HepG2 (cell line): ENCODE data around the gene DNAJC5. TPM values are rescaled to one million over a fixed set of nuclear protein-coding genes. Genes with fewer than 3 reads are reported as not detected.

ENCODE experiments used
- AFF4 ChIP-seq: sonication (generic); formaldehyde crosslinking; IDR thresholded peaks from 2 replicates; pipeline ENCODE4 v1.4.0; 2020; ENCODE audit warnings: missing genetic modification reagents
- BORCS8-MEF2B ChIP-seq: sonication (generic); formaldehyde crosslinking; IDR thresholded peaks from 2 replicates; pipeline ENCODE4 v1.8.0; 2022; ENCODE audit warnings: mild to moderate bottlenecking, missing genetic modification reagents
- GABPA ChIP-seq, 2 experiments: IDR thresholded peaks; 2 replicates each; pipeline ENCODE4 v1.6.1; 2011 to 2016; ENCODE audit warnings: low read depth in 2 of 2, low read length in 1 of 2, missing biosample characterization in 1 of 2, missing genetic modification characterization in 1 of 2
- HIC2 ChIP-seq: sonication (generic); formaldehyde crosslinking; IDR thresholded peaks from 2 replicates; pipeline ENCODE4 v1.9.0; 2022; ENCODE audit warnings: low read depth, missing genetic modification reagents
- MED8 ChIP-seq: sonication (generic); formaldehyde crosslinking; IDR thresholded peaks from 2 replicates; pipeline ENCODE4 v1.8.1; 2023; ENCODE audit warnings: mild to moderate bottlenecking, missing genetic modification reagents; ENCODE audit not compliant: insufficient replicate concordance
- MXD1 ChIP-seq: sonication (generic); formaldehyde crosslinking; IDR thresholded peaks from 2 replicates; pipeline ENCODE4 v1.4.0; 2020; ENCODE audit warnings: mild to moderate bottlenecking, missing genetic modification reagents
- NR2F1 ChIP-seq, 2 experiments: fragments of 450-650 bp in 1 of 2; formaldehyde crosslinking in 1 of 2; IDR thresholded peaks; 2 replicates each; pipeline versions ENCODE4 v1.5.0 to v1.6.1; 2016 to 2020; ENCODE audit warnings: mild to moderate bottlenecking in 1 of 2, missing compliant biosample characterization in 1 of 2, missing genetic modification reagents in 1 of 2, moderate library complexity in 1 of 2
- RAD51 ChIP-seq: fragments of 450-650 bp; IDR thresholded peaks from 2 replicates; pipeline ENCODE4 v1.6.1; 2016; ENCODE audit warnings: borderline replicate concordance
- RARA ChIP-seq: IDR thresholded peaks from 2 replicates; pipeline ENCODE4 v1.6.1; 2016; ENCODE audit warnings: missing genetic modification reagents, missing compliant biosample characterization
- TEAD2 ChIP-seq: sonication (generic); formaldehyde crosslinking; IDR thresholded peaks from 2 replicates; pipeline ENCODE4 v1.9.0; 2021; ENCODE audit warnings: missing genetic modification reagents
- TFAP4 ChIP-seq: sonication (generic); IDR thresholded peaks from 2 replicates; pipeline ENCODE4 v1.6.1; 2016; ENCODE audit warnings: low read depth, borderline replicate concordance
- U2AF2 ChIP-seq: fragments of 200-400 bp; formaldehyde crosslinking; IDR thresholded peaks from 2 replicates; pipeline ENCODE4 v1.6.1; 2017; ENCODE audit warnings: low read depth, mild to moderate bottlenecking, low read length
- USF2 ChIP-seq, 2 experiments: sonication (generic) in 1 of 2; formaldehyde crosslinking in 1 of 2; IDR thresholded peaks; 2 replicates each; pipeline versions ENCODE4 v1.5.1 to v1.6.1; 2011 to 2020; ENCODE audit warnings: borderline replicate concordance in 1 of 2, low read depth in 1 of 2, low read length in 1 of 2, mild to moderate bottlenecking in 1 of 2, missing genetic modification reagents in 1 of 2, moderate library complexity in 1 of 2
- ZMAT3 ChIP-seq: sonication (generic); formaldehyde crosslinking; conservative IDR thresholded peaks from 2 replicates; pipeline ENCODE4 v1.7.0; 2021; ENCODE audit warnings: missing genetic modification reagents
- ZNF17 ChIP-seq: sonication (generic); formaldehyde crosslinking; IDR thresholded peaks from 2 replicates; pipeline ENCODE4 v1.5.0; 2020; ENCODE audit warnings: mild to moderate bottlenecking, missing genetic modification reagents
- ZNF350 ChIP-seq: sonication (generic); formaldehyde crosslinking; IDR thresholded peaks from 2 replicates; pipeline ENCODE4 v1.4.0; 2020; ENCODE audit warnings: mild to moderate bottlenecking, low read depth, missing genetic modification reagents, borderline replicate concordance
- ZNF629 ChIP-seq: sonication (generic); formaldehyde crosslinking; conservative IDR thresholded peaks from 2 replicates; pipeline ENCODE4 v1.5.0; 2020; ENCODE audit warnings: missing genetic modification reagents
- ZNF777 ChIP-seq: sonication (generic); formaldehyde crosslinking; IDR thresholded peaks from 2 replicates; pipeline ENCODE4 v1.4.0; 2020; ENCODE audit warnings: missing genetic modification reagents
- polyA plus RNA-seq, 8 experiments: library from polyadenylated mRNA; depleted of rRNA in 3 of 8; stranded (reverse) in 7 of 8; unstranded in 1 of 8; fragments of >200 nt; fragmentation: Illumina TruSeq in 4 of 8; extraction: Trizol in 4 of 8; gene quantifications; 2 replicates each; pipeline versions ENCODE4 v1.2.1 to v1.2.3, GENCODE V29; 2011 to 2016; ENCODE audit warnings: low read depth in 4 of 8, missing spikeins in 1 of 8, mixed read lengths in 1 of 8; ENCODE audit not compliant: insufficient read depth in 1 of 8
- total RNA-seq, 5 experiments: library from RNA; depleted of rRNA; stranded (reverse); fragments of >200 nt; fragmentation: Illumina TruSeq; extraction: Trizol; gene quantifications; 2 replicates each; pipeline ENCODE4 v1.2.3, GENCODE V29; 2016; ENCODE audit warnings: low read depth in 1 of 5

DNAJC5 gene
- total and polyA plus RNA-seq, 2 of the 13 experiments (the other 11 are each of a cell fraction or from before 2014, with no cell fraction given) = 42.8 to 64.5 TPM

GRCh38 chr20:63978319-63979228 lies 83.6 kb downstream of the DNAJC5 start (continued):
- TF ChIP-seq HIC2 (CRISPR knock-in tag) = peak; percentile 67
- no peak for TF ChIP-seq U2AF2
- TF ChIP-seq RARA (CRISPR knock-in tag) = peak; percentile 60
- TF ChIP-seq ZNF17 (CRISPR knock-in tag) = no peak
- no peak for TF ChIP-seq GABPA (IDR thresholded peaks at IDR 0.05; ENCODE audit: low read depth, low read length)
- peak; percentile 88 for TF ChIP-seq GABPA (CRISPR knock-in tag; IDR thresholded peaks at IDR 0.05; ENCODE audit: low read depth)
- peak; percentile 71; the same call in 1 of the 2 replicates for TF ChIP-seq MXD1 (CRISPR knock-in tag)
- TF ChIP-seq ZMAT3 (CRISPR knock-in tag) = peak; percentile 98
- TF ChIP-seq BORCS8-MEF2B (CRISPR knock-in tag) = peak; percentile 58; the same call in 1 of the 2 replicates
- peak; percentile 95 for TF ChIP-seq ZNF777 (CRISPR knock-in tag)
- TF ChIP-seq NR2F1 (CRISPR knock-in tag; IDR thresholded peaks at IDR 0.05) = no peak; a peak in 1 of 4 replicates
- peak; percentile 67 for TF ChIP-seq ZNF629 (CRISPR knock-in tag)
- no peak for TF ChIP-seq RAD51
- no peak for TF ChIP-seq AFF4 (CRISPR knock-in tag)
- TF ChIP-seq USF2 (IDR thresholded peaks at IDR 0.05; ENCODE audit: low read depth, low read length) = no peak
- no peak; the same call in 1 of the 2 replicates for TF ChIP-seq USF2 (CRISPR knock-in tag; IDR thresholded peaks at IDR 0.05; ENCODE audit: borderline replicate concordance)
- peak; percentile 62 for TF ChIP-seq MED8 (CRISPR knock-in tag)
- peak; percentile 82 for TF ChIP-seq ZNF350 (CRISPR knock-in tag)
- TF ChIP-seq TEAD2 (CRISPR knock-in tag) = no peak
- no peak; the same call in 1 of the 2 replicates for TF ChIP-seq TFAP4
